Stimulated activated CD4-positive, alpha-beta T cell treated with anti-CD3 and anti-CD28 coated beads, Interleukin-15, amount 100 ng/mL, for 48 hours (primary cell): Measurements from ENCODE around the gene DYSF.

ENCODE experiments used
- DNase-seq, 2 donors: peaks; one replicate each; pipeline ENCODE4 v3.0.0-alpha.2; 2020; ENCODE audit warnings: low read depth in 2 of 2

The DYSF gene

GRCh38 chr2:71602581-71602980 lies 149.2 kb downstream of the DYSF start:
- no peak for DNase-seq

- DNase-seq = no peak
These were observed 150.0 kb downstream of the DYSF start for GRCh38 chr2:71603311-71603811.

GRCh38 chr2:71603851-71604725 lies 150.7 kb downstream of the DYSF start:
- no peak for DNase-seq

GRCh38 chr2:71604726-71605120 lies 151.4 kb downstream of the DYSF start:
- no peak for DNase-seq

GRCh38 chr2:71605173-71605641 lies 151.8 kb downstream of the DYSF start:
- DNase-seq = no peak

GRCh38 chr2:71605781-71606241 lies 152.4 kb downstream of the DYSF start:
- no peak for DNase-seq

- no peak for DNase-seq
These were observed 152.9 kb downstream of the DYSF start for GRCh38 chr2:71606244-71606643.

GRCh38 chr2:71607151-71607889 lies 154.0 kb downstream of the DYSF start:
- no peak for DNase-seq

GRCh38 chr2:71608034-71608433 lies 154.7 kb downstream of the DYSF start:
- DNase-seq = no peak

- DNase-seq = no peak
These were observed 155.1 kb downstream of the DYSF start for GRCh38 chr2:71608441-71608840.

GRCh38 chr2:71609029-71609428 lies 155.7 kb downstream of the DYSF start:
- no peak for DNase-seq

GRCh38 chr2:71609441-71609840 lies 156.1 kb downstream of the DYSF start:
- DNase-seq = no peak

GRCh38 chr2:71609958-71610357 lies 156.6 kb downstream of the DYSF start:
- DNase-seq = no peak

GRCh38 chr2:71610671-71611070 lies 157.3 kb downstream of the DYSF start:
- DNase-seq = no peak

- DNase-seq = no peak
These were observed 157.9 kb downstream of the DYSF start for GRCh38 chr2:71611247-71611646.

- no peak for DNase-seq
These were observed 158.6 kb downstream of the DYSF start for GRCh38 chr2:71611781-71612527.

GRCh38 chr2:71612581-71613402 lies 159.4 kb downstream of the DYSF start:
- DNase-seq = no peak

- DNase-seq = no peak
These were observed 160.1 kb downstream of the DYSF start for GRCh38 chr2:71613403-71613952.

- no peak for DNase-seq
These were observed 160.9 kb downstream of the DYSF start for GRCh38 chr2:71613953-71614925.
